HG02943 (cell line): ENCODE measurements around the gene IQCN.

Experiments
- ATAC-seq: cut with Tn5 transposase; IDR thresholded peaks from one replicate; pipeline ENCODE4 v1.9.1; 2021; ENCODE audit warnings: mild to moderate bottlenecking, low read depth, moderate library complexity; ENCODE audit not compliant: unreplicated experiment

The IQCN gene

DNA sequence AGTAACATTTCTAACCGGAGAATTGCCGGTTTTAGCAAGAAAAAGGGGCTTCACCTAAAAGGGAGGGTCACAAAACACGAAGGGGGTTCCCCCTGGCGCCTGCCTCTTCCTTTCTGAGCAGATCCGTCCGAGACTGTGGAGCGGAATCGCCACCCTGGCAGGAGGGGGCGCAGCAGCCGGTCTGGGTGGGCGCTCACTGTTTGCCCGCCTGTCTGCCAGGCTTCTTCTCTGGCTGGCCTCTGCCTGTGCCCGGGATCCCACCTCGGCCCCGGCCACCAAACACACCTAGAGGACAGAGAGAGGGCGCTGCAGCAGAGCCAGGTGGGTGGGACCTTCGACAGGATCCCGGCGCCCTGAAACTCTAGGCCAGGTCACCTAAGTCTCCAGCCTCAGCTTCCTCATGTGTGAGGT lies 33.0 kb upstream of the IQCN start:
- ATAC-seq = no peak

DNA sequence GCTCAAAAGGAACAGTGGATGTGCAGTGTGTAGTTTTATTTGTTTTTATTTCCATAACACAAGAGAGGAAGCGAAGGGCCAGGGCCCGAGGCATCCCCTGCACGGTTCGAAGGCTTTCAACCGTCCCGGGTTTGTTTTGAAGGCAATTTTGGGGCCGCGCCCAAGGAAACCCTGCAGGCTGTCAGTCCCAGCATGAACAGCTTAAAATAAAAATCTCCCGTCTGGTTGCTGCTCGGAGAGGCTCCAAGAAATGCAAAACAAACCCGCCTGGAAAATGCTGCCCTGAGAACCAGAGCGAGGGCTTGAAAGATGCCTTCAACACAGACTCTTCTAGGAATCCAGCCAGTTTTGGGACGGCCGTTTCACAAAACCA lies 32.6 kb upstream of the IQCN start:
- ATAC-seq = no peak

DNA sequence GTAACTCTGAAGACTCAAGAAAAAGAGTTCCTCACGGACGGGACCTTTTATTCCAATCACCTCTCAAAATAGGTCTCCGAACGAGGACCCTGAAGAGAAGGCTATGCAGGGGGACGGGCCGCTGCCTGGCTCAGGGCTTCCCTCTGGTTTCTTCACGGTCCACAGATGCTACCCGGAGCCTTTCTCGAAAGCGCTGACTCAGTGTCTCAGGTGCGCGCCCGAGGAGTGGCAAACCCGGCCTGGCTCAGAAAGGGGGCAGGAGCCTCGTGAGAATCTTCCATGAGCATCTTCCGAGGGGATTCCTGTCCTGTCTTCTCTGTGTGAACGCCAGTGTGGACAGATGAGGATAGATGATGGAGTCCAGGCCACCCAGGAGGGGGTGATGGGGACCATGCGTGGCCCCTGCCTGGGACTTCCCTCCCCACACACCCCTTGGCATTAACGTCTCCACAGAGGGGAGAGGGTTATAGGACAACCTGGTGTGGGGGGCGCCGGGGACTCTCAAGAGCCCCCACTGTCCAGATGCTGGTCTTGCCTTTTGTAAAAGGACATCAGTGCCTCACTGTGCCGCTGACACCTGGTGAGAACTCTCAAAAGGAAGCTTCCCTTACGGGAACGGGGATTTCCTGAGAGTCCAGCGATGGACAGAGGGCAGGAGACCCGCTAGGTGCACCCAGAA lies 32.1 kb upstream of the IQCN start:
- no peak for ATAC-seq

GRCh38 chr19:18304458-18305310 lies 30.4 kb upstream of the IQCN start:
- ATAC-seq = no peak

GRCh38 chr19:18304208-18304457 lies 29.9 kb upstream of the IQCN start:
- no peak for ATAC-seq

DNA sequence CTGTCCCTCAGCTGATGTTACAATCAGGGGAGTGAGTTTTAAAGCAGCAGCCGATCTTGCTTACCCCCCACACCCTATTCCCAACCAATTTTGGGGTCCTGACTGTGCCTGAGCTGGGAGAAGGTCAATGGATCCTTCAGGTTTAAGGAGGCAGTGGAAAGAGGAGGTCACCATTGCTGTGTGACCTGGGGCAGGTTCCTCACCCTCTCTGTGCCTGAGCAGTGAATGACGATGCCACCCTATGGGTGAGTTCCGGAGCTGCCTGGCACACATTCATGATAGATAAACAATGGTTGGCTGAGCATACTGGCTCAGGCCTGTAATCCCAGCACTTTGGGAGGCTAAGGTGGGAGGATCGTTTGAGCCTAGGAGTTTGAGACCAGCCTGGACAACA lies 27.5 kb upstream of the IQCN start:
- ATAC-seq = no peak

DNA sequence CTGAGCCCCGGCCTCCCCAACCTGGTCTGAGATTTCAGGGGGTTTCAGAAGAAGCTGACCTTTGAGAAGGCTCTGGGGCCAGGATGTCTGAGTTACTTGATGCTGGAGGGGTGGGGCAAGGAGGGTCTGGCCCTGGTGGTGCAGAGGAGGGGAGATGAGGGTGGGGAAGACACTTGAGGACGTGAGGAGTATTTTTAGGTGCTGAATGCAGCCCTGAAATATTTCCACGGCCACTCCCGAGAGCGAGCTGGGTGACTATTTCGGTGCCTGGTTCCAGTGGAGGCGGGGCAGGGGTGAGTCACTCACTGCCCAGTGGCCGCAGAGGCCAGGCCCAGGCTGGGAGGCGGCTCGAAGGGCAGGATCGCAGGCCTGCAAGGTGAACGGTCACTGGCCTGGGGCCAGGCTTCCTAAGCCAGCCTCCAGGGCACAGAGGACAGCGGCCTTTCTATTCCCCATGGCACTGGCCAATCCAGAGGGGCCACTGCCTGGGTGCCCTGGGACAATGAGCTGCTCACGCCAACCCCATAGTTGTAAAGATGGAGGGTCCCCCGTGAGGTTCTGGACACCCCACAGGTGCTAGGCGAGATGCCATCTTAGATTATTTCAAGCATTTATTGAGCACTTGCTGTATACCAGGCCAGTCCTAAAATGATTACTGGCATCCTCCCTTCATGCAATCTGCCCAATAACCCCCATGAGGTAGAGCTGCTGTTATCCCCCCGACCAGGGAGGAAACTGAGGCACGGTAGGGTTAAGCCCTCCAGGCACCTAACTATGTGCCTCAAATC lies 26.9 kb upstream of the IQCN start:
- ATAC-seq = no peak

DNA sequence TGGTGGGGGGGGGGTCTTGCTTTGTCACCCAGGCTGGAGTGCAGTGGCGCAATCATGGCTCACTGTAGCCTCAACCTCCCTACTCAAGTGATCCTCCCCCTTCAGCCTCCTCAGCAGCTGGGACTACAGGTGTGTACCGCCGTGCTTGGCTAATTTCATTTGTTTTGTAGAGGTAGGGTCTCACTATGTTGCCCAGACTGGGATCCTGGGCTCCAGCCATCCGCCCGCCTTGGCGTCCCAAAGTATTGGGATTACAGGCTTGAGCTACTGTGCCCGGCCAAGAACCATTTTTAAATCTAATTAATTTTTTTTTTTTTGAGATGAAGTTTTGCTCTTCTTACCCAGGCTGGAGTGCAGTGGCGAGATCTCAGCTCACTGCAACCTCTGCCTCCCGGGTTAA lies 25.4 kb upstream of the IQCN start:
- no peak for ATAC-seq

DNA sequence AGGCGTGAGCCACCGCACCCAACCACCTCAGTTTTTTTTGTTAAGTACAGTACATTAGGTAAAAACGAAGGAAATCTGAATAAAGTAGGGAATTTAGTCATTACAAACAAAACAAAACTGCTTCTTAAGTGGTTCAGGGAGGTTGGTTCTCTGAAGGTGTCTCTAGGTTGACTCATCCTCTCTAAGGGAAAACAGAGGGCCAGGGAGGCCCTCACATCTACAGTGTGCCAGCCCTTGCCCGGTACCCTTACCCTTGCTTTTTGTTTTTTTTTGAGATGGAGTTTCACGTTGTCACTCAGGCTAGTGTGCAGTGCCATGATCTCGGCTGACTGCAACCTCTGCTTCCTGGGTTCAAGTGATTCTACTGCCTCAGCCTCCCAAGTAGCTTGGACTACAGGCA lies 24.3 kb upstream of the IQCN start:
- no peak for ATAC-seq

DNA sequence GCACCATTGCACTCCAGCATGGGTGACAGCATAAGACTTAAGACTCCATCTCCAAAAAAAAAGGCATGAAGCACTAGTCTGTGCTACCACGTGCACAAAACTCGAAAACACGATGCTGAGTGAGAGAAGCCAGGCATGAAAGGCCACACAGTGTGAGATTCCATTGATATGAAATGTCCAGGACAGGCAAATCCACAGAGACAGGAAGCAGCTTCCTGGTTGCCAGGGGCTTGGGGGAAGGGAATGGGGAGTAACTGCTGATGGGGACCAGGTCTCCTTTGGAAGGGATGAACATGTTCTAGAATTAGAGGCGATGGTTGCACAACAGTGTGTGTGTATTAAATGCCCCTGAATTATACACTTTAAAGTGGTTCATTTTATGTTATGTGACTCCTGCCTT lies 23.1 kb upstream of the IQCN start:
- ATAC-seq = no peak

GRCh38 chr19:18295034-18295451 lies 20.8 kb upstream of the IQCN start:
- ATAC-seq = no peak

DNA sequence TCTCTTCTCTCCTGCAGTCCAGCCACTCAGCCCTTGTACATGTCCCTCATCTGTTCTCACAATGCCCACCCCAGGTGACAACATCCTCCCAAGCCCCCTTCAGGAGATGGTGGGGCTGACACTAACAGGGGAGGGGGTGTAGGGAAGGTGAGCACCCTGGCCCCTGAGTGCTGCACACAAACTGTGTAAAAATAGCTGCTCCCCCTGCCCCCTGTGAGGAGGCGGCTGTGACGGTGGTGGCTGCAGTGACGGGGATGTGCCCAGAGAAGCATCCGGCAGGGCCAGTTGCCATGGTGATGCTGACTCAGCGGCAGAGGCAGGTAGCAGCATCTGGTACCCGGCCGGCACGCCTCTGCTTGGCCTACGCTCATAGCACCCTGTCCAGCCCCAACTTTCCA lies 20.2 kb upstream of the IQCN start:
- ATAC-seq = no peak

- no peak for ATAC-seq
Measured at GRCh38 chr19:18293642-18294466, 19.6 kb upstream of the IQCN start.

GRCh38 chr19:18292810-18293641 lies 18.8 kb upstream of the IQCN start:
- ATAC-seq = no peak

DNA sequence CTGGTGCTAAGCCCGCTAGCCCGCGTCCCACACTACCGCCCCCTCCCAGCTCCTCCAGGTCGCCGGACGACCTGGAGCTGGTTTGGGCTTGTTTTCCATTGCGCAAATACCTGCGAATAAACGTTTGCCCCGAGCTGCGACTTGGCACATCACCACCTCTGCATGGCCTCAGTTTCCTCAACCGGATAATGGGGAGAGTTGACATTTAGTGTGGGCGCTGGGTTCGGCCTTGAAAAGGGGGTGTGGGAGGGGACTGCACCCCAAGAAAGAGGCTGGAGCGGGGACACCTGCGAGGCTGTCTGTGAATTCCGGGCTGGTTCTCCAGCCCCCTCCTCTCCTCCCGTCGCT lies 18.2 kb upstream of the IQCN start:
- ATAC-seq = no peak

GRCh38 chr19:18291590-18292461 lies 17.6 kb upstream of the IQCN start:
- ATAC-seq = no peak

DNA sequence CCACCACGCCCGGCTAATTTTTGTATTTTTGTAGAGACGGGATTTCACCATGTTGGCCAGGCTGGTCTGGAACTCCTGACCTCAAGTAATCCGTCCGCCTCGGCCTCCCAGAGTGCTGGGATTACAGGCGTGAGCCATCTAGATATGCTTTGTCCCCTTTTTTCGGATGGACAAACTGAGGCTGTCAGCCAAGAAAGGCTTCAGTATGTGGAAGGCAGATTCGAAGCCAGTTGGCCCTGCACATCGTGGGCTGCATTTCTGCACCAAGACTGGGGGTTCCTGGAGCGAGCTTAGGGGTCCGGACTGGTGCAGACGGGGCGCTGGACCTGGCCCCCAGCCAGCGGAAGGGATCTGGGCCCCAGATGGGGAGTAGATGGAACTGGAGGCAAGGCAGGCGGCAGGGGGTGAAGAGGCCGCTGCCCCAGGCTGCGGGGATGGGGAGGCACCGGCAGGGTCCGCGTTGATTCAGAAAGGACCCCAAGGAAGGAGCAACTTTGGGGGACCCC lies 16.8 kb upstream of the IQCN start:
- no peak for ATAC-seq

- ATAC-seq = no peak
Measured at GRCh38 chr19:18290302-18291018, 16.2 kb upstream of the IQCN start.
